ENCODE results near the gene STK10.

STK10 gene

GRCh38 chr5:172188893-172189692, 1.1 kb upstream of the STK10 start:
- DNase-seq (ENCODE audit: low spot score) = no peak

- peak; percentile 69 for DNase-seq (ENCODE audit: low spot score)
These were observed 649 bp downstream of the STK10 start for GRCh38 chr5:172187118-172188032.

DNA sequence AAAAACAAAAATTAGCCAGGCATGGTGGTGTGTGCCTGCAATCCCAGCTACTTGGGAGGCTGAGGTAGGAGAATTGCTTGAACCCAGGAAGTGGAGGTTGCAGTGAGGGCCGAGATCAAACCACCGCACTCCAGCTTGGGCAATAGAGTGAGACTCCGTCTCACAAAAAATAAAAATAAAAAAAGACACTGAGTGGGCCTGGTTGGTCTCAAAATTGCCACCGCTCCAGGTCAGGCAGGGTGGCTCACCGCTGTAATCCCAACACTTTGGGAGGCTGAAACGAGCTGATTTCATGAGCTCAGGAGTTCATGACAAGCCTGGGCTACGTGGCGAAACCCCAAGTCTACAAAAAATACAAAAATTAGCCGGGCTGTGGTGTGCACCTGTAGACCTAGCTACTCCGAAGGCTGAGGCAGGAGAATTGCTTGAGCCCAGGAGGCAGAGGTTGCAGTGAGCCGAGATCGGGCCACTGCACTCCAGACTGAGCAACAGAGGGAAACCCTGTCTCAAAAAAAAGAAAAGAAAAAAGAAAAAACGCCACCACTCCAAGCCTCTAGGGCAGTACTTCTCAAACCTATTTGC, 1.8 kb downstream of the STK10 start:
- no peak for DNase-seq (ENCODE audit: low spot score)

DNA sequence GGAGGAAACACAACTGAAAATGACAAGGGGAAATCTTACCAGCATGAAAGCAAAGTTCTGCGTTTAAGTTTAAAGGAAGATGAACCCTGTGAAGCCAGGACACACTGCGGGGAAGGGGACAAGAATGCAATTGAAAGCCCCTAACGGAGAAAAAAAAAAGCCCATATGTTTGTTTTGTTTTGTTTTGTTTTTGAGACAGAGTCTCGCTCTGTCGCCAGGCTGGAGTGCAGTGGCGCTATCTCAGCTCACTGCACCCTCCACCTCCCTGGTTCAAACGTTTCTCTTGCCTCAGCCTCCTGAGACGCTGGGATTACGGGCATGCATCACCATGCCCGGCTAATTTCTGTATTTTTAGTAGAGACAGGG, 2.9 kb downstream of the STK10 start:
- no peak for DNase-seq (ENCODE audit: low spot score)

DNA sequence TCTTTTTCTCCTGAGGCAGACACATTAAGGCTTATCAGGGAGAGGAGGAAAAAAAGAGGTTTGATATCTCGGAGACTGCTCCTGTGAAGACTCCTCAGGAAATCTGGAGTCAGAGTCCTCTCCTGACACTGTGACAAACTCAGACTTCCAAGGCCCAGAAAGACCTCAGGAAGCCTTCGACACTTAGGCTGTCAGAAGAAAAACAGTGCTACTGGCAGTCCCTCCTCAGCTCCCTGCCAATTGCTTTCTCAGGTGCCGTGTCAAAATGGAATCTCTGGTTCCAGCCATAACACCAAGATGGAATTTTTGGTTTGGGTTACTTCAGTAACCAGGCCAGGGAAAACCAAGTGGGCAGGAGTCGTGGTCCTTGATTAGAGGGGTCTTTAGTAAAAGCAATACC, 4.1 kb downstream of the STK10 start:
- DNase-seq (ENCODE audit: low spot score) = no peak

DNA sequence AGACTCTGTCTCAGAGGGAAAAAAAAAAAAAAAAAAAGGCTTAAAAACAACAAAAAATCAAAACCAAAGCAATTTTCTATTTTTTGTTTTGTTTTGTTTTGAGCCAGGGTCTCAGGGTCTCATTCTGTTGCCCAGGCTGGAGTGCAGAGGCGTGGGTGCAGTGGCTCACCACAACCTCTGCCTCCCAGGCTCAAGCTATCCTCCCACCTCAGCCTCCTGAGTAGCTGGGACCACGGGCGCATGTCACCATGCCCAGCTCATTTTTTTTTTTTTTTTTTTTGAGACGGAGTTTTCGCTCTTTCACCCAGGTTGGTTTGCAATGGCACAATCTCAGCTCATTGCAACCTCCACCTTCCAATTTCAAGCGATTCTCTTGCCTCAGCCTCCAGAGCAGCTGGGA, 5.7 kb downstream of the STK10 start:
- DNase-seq (ENCODE audit: low spot score) = no peak

GRCh38 chr5:172180936-172181335, 7.1 kb downstream of the STK10 start:
- no peak for DNase-seq (ENCODE audit: low spot score)

GRCh38 chr5:172178991-172179989, 8.7 kb downstream of the STK10 start:
- no peak for DNase-seq (ENCODE audit: low spot score)

GRCh38 chr5:172178301-172178987, 9.6 kb downstream of the STK10 start:
- DNase-seq (ENCODE audit: low spot score) = no peak

DNA sequence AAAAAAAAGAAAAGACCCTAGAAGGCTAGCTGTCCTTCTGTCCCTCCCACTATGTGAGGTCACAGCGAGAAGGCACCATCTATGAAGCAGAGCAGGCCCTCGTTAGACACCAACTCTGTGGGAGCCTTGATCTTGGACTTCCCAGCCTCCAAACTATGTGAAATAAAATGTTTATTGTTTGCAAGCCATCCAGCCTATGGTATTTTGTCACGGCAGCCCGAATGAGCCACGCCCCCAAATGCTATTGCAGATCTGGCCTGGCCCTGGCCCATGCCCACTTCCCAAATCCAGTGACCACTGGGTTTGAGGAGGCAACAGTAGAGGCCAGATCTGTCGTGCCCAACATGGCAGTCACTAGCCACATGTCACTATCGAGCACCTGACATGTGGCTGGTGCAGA, 10.8 kb downstream of the STK10 start:
- DNase-seq (ENCODE audit: low spot score) = no peak

- DNase-seq (ENCODE audit: low spot score) = peak; percentile 54
These were observed 12.7 kb downstream of the STK10 start for GRCh38 chr5:172175263-172175719.

GRCh38 chr5:172173564-172174153, 14.4 kb downstream of the STK10 start:
- DNase-seq (ENCODE audit: low spot score) = no peak

DNA sequence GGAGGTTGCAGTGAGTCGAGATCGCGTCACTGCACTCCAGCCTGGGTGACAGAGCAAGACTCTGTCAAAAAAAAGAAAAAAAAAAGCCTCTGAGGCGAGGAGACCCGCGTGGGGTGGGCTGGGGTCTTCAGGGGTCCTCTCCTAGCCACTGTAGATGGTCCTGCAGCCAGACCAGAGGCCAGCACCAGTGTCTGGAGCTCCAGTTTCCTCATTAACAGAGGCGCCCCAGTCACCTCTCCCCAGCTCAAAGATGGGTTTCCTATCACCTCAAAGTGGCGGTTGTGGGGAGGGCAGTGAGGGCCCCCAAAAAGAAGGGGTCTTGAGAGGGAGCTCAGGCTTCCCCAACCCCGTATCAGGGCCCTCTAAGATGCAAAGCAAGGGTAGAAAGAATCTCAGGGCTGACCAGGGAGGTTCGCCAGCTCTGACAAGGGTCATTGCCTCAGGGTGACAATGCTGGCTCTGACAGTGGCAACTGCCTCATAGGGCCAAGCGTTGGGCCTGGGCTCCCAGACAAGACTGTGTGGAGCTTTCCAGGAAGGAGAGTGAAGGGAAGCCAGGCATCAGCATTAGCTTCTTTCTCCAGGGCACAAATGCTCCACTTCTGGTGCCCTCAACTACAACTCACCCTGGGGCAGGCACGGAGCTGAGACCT, 15.0 kb downstream of the STK10 start:
- no peak for DNase-seq (ENCODE audit: low spot score)

DNA sequence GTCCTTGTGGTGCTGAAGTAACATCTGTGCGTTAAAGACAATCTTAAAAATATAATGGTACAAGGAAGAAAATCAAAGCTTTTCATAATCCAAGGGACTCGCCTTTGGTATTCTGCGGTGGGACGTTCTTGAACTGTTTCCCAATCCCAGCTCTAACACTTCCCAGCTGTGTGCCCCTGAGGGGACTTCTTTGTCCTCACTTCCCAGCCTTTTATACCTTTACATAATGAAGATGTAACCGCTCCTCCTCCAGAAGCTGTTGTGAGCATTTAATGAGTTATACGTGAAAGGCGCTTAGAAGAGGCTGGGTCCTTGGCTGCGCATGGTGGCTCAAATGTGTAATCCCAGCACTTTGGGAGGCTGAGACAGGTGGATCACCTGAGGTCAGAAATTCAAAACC, 16.9 kb downstream of the STK10 start:
- no peak for DNase-seq (ENCODE audit: low spot score)

GRCh38 chr5:172170251-172170701, 17.7 kb downstream of the STK10 start:
- DNase-seq (ENCODE audit: low spot score) = no peak

DNA sequence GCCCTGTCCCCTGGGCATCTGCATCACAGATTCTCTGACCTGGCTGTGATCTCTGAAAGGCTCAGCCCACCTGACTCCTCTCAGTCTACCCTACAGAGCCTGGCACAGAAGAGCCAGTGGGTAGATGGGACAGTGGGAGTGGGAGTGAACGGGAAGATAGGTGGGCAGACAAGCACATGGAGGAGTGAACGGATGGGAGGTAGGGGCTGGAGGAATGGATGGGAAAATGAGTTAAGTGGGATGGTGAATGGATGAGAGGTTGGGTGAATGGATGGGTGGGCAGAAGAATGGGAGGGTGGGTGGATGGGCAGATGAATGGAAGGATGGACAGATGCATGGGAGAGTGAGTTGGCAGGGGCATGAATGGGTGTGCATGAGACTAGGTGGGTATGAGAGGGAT, 18.8 kb downstream of the STK10 start:
- DNase-seq (ENCODE audit: low spot score) = no peak

GRCh38 chr5:172168311-172168710, 19.7 kb downstream of the STK10 start:
- no peak for DNase-seq (ENCODE audit: low spot score)

- DNase-seq (ENCODE audit: low spot score) = no peak
These were observed 20.1 kb downstream of the STK10 start for GRCh38 chr5:172167895-172168294.

DNA sequence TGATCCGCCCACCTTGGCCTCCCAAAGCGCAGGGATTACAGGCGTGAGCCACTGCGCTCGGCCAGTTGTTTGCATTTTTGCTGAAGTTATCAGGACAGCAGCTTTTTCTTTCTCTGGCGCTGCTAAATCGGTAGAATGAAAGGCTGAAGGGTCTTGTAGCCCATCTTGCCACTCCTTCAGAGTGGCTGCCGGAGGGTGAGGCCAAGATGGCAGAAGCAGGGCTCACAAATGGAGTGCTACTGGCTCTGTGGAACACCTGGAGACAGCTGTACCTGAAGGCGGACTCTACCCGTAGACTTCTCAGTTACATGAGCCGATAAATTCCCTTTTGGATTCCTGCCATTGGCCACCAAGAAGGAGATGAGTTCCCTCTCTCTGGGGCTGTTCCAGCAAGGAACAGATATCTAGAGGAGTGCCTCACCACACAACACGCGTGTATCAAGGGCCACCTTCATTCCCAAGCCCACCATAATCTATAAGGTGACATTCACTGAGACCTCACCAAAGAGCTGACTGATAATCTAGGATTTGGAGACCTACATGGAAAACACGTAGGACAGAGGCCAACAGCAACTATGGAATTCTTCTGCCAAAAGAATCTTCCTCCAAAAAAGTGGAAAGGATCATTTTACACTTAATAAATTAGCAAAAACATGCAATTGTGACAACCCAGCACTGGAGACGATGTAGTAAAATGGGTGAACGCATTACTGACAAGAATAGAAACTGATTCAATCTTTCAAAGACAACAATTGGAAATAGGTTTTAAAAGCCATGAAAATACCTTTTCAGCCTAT, 21.8 kb downstream of the STK10 start:
- no peak for DNase-seq (ENCODE audit: low spot score)
